Prostate gland (tissue), 2 donors: ENCODE measurements around the gene BDP1. TPM values are rescaled to one million over a fixed set of nuclear protein-coding genes. Genes with fewer than 3 reads are reported as not detected.
"Not testable (repeated sequence)": the region's sequence is repeated elsewhere in the genome, so short reads cannot be mapped to it uniquely, and the experiment has no call there.

Experiments
- DNase-seq: peaks from one replicate; pipeline ENCODE4 v3.0.0-alpha.2; 2019; ENCODE audit warnings: low spot score
- H3K27ac ChIP-seq, 2 donors: fragments of 200-600 bp; sonication (generic); 2 replicates each; pipeline ENCODE4 v1.5.1; 2017 to 2019
- H3K27me3 ChIP-seq: fragments of 200-600 bp; sonication (generic); replicated peaks from 2 replicates; pipeline ENCODE4 v1.5.1; 2019; ENCODE audit not compliant: insufficient read depth
- H3K36me3 ChIP-seq, 2 donors: fragments of 200-600 bp; sonication (generic); 1 replicate in 1 of 2; 2 replicates in 1 of 2; pipeline versions ENCODE4 v1.5.1 to v1.8.1; 2017 to 2019
- H3K4me1 ChIP-seq: fragments of 200-600 bp; sonication (generic); replicated peaks from 2 replicates; pipeline ENCODE4 v1.5.1; 2019
- H3K4me3 ChIP-seq, 2 donors: fragments of 200-600 bp; sonication (generic); 2 replicates each; pipeline ENCODE4 v1.5.1; 2017 to 2019
- H3K9me3 ChIP-seq: fragments of 200-600 bp; sonication (generic); 2 replicates; pipeline ENCODE4 v1.5.1; 2017
- CTCF ChIP-seq, 4 experiments: fragments of 200-600 bp in 2 of 4; fragments of 450-650 bp in 2 of 4; sonication (generic) in 2 of 4; IDR thresholded peaks; 1 replicate in 3 of 4; 2 replicates in 1 of 4; pipeline ENCODE4 v1.5.1; 2016 to 2019; ENCODE audit warnings: antibody characterized with exemption in 4 of 4, mild to moderate bottlenecking in 2 of 4, moderate library complexity in 2 of 4
- POLR2A ChIP-seq: fragments of 450-650 bp; IDR thresholded peaks from one replicate; pipeline ENCODE4 v1.6.1; 2016; ENCODE audit warnings: antibody characterized with exemption, mild to moderate bottlenecking
- POLR2AphosphoS5 ChIP-seq: sonication (generic); formaldehyde crosslinking; IDR thresholded peaks from one replicate; pipeline ENCODE4 v1.6.1; 2017; ENCODE audit warnings: antibody characterized with exemption
- WGBS: methylation state at CpG from one replicate; pipeline ENCODE4 v1.1.5; 2018; 5-methylcytosine and 5-hydroxymethylcytosine counted together
- intact Hi-C: fragments of 100-400 bp; cut with DNase I; formaldehyde crosslinking; loops from one replicate; pipeline ENCODE4 v1.14.2; 2022
- total RNA-seq, 2 donors: library from RNA; depleted of rRNA; stranded (reverse); fragments of >200 nt; gene quantifications; one replicate each; pipeline ENCODE4 v1.1.0, GENCODE V29; 2016

Gene BDP1
- total RNA-seq, 2 donors from 2014 or later = 17.9 to 25.6 TPM

- H3K9me3 ChIP-seq, H3K4me3 ChIP-seq, H3K27ac ChIP-seq, H3K27me3 ChIP-seq, H3K4me1 ChIP-seq, intact Hi-C loops, H3K36me3 ChIP-seq, DNase-seq: not testable (repeated sequence)
- 98% methylated on average over 23 of the region's 53 CpGs for WGBS
Measured at GRCh38 chr5:71552026-71552749, 96.7 kb downstream of the BDP1 start.

- peaks cover 0 to 4% of the 10 kb centered on the region in 2 donors for H3K36me3 ChIP-seq
- intact Hi-C loops = no loop called here
Measured at GRCh38 chr5:71563161-71563560, 107.7 kb downstream of the BDP1 start.

GRCh38 chr5:71564895-71565294 lies 109.4 kb downstream of the BDP1 start:
- no peaks in the 10 kb centered on the region for H3K27me3 ChIP-seq
- intact Hi-C loops = no loop called here
- DNase-seq = no peak
- H3K27ac ChIP-seq = no peak overlapping the region
- no peaks in the 10 kb centered on the region for H3K4me1 ChIP-seq
- peaks cover 0 to 5% of the 10 kb centered on the region in 2 donors for H3K36me3 ChIP-seq
- no peak for TF ChIP-seq POLR2A
- TF ChIP-seq POLR2AphosphoS5 = no peak
- TF ChIP-seq CTCF (IDR thresholded peaks at IDR 0.05) = no peak
- no peak overlapping the region for H3K4me3 ChIP-seq
- H3K9me3 ChIP-seq = no peaks in the 10 kb centered on the region

More at GRCh38 chr5:71563161-71563560, 107.7 kb downstream of the BDP1 start:
- no peak for DNase-seq
- Histone ChIP-seq H3K9me3 (no peaks in the 10 kb centered on the region), H3K27me3 (no peaks in the 10 kb centered on the region), H3K4me1 (no peaks in the 10 kb centered on the region), H3K27ac (no peak overlapping the region), H3K4me3 (no peak overlapping the region)
- 96% methylated on average over 4 of the region's 4 CpGs for WGBS
- TF ChIP-seq POLR2A = no peak

- Histone ChIP-seq H3K4me1 (no peaks in the 10 kb centered on the region), H3K4me3 (no peak overlapping the region), H3K27me3 (no peaks in the 10 kb centered on the region), H3K9me3 (no peaks in the 10 kb centered on the region), H3K36me3 (peaks cover 0 to 5% of the 10 kb centered on the region in 2 donors), H3K27ac (no peak overlapping the region)
- DNase-seq = no peak
- intact Hi-C loops = no loop called here
- 82% methylated on average over 5 of the region's 5 CpGs for WGBS
- no peak for TF ChIP-seq POLR2AphosphoS5
- TF ChIP-seq POLR2A = no peak
- no peak for TF ChIP-seq CTCF (IDR thresholded peaks at IDR 0.05)
Measured at GRCh38 chr5:71569748-71570509, 114.5 kb downstream of the BDP1 start.

- DNase-seq, H3K9me3 ChIP-seq, H3K4me3 ChIP-seq, H3K36me3 ChIP-seq, intact Hi-C loops, H3K4me1 ChIP-seq, H3K27ac ChIP-seq, H3K27me3 ChIP-seq: not testable (repeated sequence)
- 90% methylated on average over 7 of the region's 7 CpGs for WGBS
Measured at GRCh38 chr5:71571811-71572210, 116.4 kb downstream of the BDP1 start.

GRCh38 chr5:71573591-71573990 lies 118.1 kb downstream of the BDP1 start:
- no peak for DNase-seq
- no peak overlapping the region for H3K27ac ChIP-seq
- H3K4me3 ChIP-seq = no peak overlapping the region
- TF ChIP-seq POLR2A (no peak), POLR2AphosphoS5 (no peak), CTCF (IDR thresholded peaks at IDR 0.05) (peak in 1 of 4 experiments; percentile 13)
- H3K36me3 ChIP-seq = no peaks in the 10 kb centered on the region
- no peaks in the 10 kb centered on the region for H3K27me3 ChIP-seq
- WGBS = 75% methylated on average over 7 of the region's 7 CpGs
- intact Hi-C loops = no loop called here
- H3K9me3 ChIP-seq = no peaks in the 10 kb centered on the region
- no peaks in the 10 kb centered on the region for H3K4me1 ChIP-seq

- WGBS = 89% methylated on average over 4 of the region's 4 CpGs
- H3K27ac ChIP-seq, H3K36me3 ChIP-seq, H3K27me3 ChIP-seq, H3K4me3 ChIP-seq, H3K9me3 ChIP-seq, H3K4me1 ChIP-seq, intact Hi-C loops, DNase-seq: not testable (repeated sequence)
Measured at GRCh38 chr5:71575588-71575987, 120.1 kb downstream of the BDP1 start.
